HT-29 (cell line): Measurements from ENCODE around the gene ALDH1A2. TPM values are rescaled to one million over a fixed set of nuclear protein-coding genes. Genes with fewer than 3 reads are reported as not detected.
"Not testable (repeated sequence)": the region's sequence is repeated elsewhere in the genome, so short reads cannot be mapped to it uniquely, and the experiment has no call there.

Experiments
- DNase-seq: peaks from one replicate; pipeline ENCODE4 v3.0.0-alpha.2; 2015; ENCODE audit warnings: low spot score
- total RNA-seq: library from RNA; depleted of rRNA; stranded (reverse); fragments of >200 nt; shearing (Covaris generic); gene quantifications from 2 replicates; pipeline ENCODE4 v1.2.3, GENCODE V29; 2014

Gene ALDH1A2
- total RNA-seq, 1 experiment from 2014 or later, result 0.25 TPM

DNA sequence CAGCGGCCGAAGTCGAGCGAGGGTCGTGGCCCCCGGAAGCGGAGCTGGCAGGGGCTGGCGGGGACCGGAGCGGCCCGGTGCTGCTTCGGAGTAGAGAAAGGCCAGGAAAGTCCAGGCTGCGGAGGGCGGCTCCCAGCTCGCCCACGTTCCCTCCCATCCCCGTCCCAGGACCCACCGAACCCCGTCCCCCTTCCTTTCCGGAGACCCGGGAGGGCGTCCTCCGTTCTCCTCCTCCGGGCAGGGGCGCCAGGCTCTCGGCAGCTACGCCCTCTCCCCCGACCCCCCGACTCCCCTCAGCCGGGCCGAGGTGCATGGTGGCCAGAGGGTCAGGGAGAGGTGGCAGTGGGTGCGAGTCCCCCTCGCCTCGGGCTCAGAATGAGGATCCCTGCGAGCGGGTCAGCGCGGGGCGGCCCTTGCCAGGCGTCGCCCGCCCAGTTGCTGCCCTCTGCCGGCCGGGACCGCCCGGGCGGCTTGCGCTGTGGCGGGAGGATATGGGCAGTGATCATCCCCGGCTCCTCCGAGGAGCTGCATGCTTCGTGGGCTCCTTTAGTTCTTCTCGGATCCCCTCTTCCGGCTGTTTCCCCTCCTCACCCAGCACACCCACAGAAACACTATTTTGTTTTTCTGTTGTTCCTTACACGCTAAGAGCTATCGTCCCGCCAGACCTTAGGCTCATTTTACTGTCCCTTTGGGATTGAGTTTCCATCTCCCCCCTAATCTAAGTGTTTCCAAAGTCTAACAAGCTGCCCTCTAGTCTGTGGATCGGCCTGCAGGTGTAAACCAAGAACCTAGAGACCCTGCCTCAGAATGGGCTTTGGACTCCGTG, 744 bp upstream of the ALDH1A2 start:
- no peak for DNase-seq

DNA sequence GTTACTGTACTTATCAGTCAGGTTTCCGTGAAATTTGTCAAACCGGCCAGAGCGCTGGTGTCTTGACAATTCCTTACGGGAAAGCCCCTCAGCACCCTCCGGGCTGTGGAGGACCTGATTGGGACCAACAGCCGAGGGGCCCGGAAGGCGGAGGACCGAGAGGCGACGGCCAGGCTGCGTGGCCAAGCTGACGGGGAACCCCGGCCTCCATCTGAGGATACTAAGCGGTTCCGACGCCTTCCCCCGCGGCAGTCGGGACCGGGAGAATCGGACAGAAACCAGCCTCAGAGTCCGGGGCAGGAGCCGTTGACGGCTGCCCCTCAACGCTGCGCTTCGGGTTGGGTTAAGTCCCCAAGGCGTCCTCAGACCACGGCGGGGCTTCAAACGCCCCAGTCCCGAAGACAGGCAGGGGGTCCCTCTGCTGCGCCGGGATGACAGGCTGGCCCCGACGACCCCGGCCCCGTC, 499 bp downstream of the ALDH1A2 start:
- no peak for DNase-seq

DNA sequence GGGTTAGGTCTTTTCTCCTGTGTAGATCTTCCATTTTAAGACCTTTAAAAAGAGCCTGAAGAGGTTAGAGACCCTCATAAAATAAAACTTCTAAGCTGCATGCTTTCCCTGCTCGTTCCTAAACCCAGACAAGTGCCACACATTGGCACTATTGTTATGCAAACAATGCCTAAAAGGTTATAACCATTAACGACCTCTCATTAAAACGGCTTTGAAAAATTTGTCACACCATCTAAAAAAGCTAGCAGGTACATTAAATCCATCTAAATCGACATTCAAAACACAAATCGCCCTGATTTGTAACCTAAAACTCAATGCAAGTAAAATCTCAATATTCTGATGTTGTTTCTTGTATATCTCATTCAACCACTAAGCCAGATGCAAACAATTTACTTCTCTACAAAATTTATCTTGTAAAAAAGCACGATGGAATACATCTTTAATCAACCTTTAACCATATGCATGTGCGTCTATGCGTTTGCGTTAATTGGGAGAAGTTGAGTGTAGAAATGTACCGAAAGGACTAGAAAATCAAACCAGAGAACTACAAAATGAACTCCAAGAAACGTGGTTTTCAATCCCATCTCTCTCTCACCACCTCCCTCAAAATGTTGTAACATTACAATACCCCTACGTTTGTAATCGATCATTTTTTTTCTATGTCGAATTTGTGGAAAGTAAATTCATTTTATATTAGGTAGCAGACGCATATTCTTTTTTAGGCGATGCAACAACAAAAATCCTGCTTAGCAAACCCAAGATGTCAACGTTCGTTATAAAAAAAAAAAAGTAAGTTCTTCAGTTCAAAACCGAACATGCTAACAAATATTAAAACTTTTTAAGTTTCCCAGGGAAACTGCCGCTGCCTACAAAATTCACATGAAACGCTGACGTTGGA, 1.2 kb downstream of the ALDH1A2 start:
- no peak for DNase-seq

GRCh38 chr15:58063614-58064013, 1.9 kb downstream of the ALDH1A2 start:
- DNase-seq, result no peak

GRCh38 chr15:58062983-58063382, 2.5 kb downstream of the ALDH1A2 start:
- DNase-seq, result no peak

DNA sequence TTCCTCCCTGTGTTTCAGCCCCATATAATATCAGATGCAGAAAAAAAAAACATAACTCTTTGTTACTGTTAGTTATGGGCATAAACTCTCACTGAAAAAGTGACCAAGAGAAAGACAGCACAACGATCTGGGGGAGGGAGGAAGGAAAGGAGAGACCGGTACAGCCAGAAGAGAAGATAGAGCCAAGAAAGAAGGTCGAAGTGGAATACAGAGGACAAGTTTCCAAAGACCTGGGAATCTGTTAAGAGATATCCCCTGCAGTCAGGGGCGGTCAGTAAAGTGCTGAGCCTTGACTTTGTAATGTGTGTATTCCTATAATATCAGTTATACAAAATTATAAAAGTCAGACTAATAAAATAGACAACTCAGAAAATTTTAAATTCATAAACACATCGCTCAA, 3.3 kb downstream of the ALDH1A2 start:
- DNase-seq, result no peak

DNA sequence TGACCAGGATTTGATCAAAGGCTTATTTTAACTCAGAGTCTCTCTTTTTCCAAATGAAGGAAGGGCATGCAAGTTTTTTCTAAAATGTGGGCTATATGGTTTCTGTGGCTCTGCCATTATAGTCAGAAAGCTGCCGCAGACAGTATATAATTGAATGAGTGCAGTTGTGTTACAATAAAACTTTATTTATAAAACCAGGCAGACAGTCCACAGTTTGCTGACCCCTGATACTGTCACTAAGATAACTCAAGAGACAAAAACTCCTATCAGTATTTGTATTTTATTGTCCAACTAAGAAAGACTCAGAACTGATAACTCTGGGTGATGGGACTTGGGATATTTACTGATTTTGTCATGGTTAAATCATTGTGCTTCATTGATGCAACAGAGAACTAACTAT, 4.9 kb downstream of the ALDH1A2 start:
- DNase-seq, result no peak

DNA sequence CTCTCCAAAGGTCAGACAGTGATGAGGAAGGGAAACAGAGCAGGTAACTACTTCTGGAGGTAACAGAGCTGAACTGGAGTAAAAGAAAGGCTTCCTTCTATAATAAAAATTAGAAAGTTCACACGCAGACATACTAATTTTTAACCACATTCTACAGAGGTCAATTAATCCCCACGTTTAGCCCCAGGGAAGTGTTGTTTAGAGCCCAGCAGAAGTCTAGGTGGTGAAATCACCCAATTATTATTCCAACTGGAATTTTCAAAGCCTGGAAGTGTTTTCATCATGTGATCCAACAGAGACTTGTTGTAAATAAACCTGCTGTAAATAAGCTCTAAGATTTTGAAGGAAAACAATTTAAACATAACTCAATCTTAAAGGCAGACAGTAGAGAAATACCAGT, 6.8 kb downstream of the ALDH1A2 start:
- DNase-seq, result no peak

DNA sequence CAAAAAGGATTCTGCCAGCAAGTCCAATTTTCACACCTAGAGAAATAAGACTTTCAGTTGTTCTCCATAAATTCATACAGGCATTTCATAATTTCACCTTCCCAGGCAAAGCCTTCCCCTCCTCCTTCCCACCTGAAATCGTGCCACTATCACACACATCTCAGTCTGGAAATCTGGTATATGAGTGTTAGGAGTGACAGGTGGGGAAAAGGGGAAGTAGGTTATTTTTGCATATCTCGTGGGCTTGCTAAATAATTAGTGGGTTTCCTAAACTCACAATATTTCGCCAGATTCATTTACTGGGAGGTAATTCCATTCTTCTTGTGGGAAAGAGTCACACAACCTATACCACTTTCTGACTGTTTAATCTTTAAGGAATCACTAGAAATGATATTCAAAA, 7.4 kb downstream of the ALDH1A2 start:
- DNase-seq, result no peak

DNA sequence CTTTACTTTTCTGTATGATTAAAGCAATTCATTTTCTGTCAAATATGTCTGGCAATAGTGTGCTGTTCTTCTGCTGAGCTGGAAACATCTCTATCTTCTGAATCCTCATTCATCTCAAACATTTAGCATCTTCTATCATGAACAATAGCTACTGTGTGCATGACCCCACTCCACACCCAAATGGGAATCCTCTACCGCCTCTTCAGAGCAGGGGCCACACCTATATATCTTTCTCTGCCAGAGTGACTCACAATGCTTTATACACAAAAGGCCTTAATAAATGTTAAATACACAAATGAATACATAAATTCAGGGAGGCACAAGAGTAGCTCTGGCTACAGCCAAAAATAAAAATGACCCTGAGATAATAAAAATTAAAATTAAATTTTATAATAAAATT, 8.0 kb downstream of the ALDH1A2 start:
- DNase-seq, result no peak

- no peak for DNase-seq
These were observed 9.5 kb downstream of the ALDH1A2 start for GRCh38 chr15:58056015-58056414.

GRCh38 chr15:58053315-58054153, 12.0 kb downstream of the ALDH1A2 start:
- DNase-seq, result no peak

DNA sequence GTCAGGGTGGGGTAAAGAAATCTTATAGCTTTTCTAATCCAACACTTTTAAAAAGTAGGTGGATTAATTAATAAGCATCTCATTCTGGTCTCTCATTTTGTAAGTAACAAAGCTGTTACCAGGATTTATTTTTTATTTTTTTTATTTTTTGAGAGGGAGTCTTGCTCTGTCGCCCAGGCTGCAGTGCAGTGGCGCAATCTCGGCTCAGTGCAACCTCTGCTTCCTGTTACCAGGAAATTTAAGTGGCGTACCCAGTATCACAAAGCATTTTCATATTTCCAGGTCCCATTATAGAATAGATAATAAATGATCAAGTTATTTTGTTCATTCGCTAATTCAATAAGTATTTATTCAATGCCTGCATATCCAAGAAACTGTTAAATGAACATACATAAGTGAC, 13.2 kb downstream of the ALDH1A2 start:
- DNase-seq, result no peak

GRCh38 chr15:58049520-58050227, 15.8 kb downstream of the ALDH1A2 start:
- no peak for DNase-seq

DNA sequence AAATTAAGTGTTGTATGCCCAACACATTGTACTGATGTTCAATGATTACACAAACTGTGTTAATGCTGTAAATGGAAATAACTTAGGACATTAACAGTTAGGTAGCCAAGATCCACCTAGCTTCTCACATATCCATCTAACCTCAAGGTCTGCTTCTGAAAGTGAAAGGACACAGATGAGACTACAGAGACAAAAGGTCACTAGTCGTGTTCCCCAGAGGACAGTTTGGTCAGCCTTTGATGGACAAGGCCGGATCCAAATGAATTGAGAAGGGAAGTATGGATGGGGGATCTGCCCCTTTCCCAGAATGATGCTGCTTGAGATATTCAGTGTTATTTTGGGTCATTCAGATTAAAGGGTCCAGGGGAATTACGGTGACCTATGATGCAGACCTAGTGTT, 17.2 kb downstream of the ALDH1A2 start:
- no peak for DNase-seq

- DNase-seq, result no peak
These were observed 18.4 kb downstream of the ALDH1A2 start for GRCh38 chr15:58047149-58047548.

DNA sequence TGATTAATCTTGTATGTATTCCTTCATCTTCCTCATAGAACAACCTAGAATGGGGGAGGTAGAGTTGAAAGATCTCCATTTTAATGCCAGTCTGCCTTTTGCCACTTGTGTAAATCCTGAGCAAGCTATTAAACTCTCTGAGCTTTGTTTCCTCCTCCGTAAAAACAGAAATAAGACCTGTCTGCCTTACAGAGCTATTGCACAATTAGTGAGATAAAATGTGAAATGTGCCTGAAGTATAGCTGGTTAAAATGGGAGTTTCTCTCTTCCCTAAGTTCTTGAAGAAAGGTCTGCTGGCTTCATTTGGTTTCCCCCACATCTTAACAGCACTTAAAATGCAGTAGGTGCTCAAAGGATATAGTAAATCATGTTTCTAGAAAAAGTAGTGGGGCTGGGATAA, 19.0 kb downstream of the ALDH1A2 start:
- no peak for DNase-seq

GRCh38 chr15:58045376-58045775, 20.1 kb downstream of the ALDH1A2 start:
- DNase-seq, result not testable (repeated sequence)

GRCh38 chr15:58044551-58044950, 21.0 kb downstream of the ALDH1A2 start:
- no peak for DNase-seq

GRCh38 chr15:58043192-58043903, 22.2 kb downstream of the ALDH1A2 start:
- DNase-seq, result peak; percentile 71
